ENCODE measurements around the gene RPS6KA2. TPM values are rescaled to one million over a fixed set of nuclear protein-coding genes. Genes with fewer than 3 reads are reported as not detected.

RPS6KA2 gene
- total and polyA plus RNA-seq, 2 experiments from 2014 or later, result 12.5 to 25.3 TPM

DNA sequence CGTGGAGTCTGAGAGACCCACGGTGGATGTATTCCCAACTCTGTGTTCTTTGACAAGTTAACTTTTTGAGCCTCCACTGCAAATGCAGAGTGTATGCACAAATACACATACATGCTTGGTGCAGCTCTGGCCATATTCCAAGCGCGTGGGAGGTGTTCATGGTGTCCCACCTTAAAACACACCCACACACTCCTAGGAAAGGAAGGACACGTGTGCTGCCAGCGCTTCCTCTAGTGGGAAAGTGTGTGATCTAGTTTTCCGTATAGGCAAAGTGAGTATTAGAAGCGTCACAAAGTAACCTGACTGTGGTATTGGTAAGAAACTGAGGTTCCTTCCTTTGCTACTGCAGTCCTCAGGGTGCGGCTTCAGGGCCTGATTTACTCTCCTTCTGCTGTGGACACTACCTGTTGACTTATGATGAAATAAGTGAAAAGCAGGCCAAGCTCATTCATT is 208.3 kb downstream of the RPS6KA2 start:
- H3K9me3 Mint-ChIP-seq, result peaks cover 11% of the 10 kb centered on the region

More for the DNA sequence above, 208.3 kb downstream of the RPS6KA2 start:
- H3K4me3 Mint-ChIP-seq, result no peak overlapping the region
- H2AFZ ChIP-seq, result no peak overlapping the region
- ATAC-seq (no peak), DNase-seq (ENCODE audit: low spot score) (no peak)
- no peak overlapping the region for H3K4me2 ChIP-seq
- H3K4me1 Mint-ChIP-seq, result peaks cover 6% of the 10 kb centered on the region; the same call in 2 of the 3 replicates
- no peak overlapping the region for H3K27ac ChIP-seq (ENCODE audit: low read depth)
- no peaks in the 10 kb centered on the region for H3K27me3 ChIP-seq (ENCODE audit: insufficient read depth)
- no peaks in the 10 kb centered on the region for H3K4me1 ChIP-seq (ENCODE audit: insufficient read depth)
- peaks cover 66% of the 10 kb centered on the region for H3K36me3 Mint-ChIP-seq (ENCODE audit: low read depth)
- no peak overlapping the region for H3K27ac Mint-ChIP-seq
- no peak overlapping the region for H3K4me3 ChIP-seq
- H3K79me2 ChIP-seq (replicated peaks; ENCODE audit: insufficient read depth), result no peaks in the 10 kb centered on the region
- no peak for TF ChIP-seq ETS1 (IDR thresholded peaks at IDR 0.05)
- no peak for TF ChIP-seq ZNF114 (CRISPR knock-in tag; IDR thresholded peaks at IDR 0.05)
- TF ChIP-seq REST (IDR thresholded peaks at IDR 0.05; ENCODE audit: unreplicated experiment), result no peak
- no peak for TF ChIP-seq STAT1 (IDR thresholded peaks at IDR 0.05; ENCODE audit: unreplicated experiment)
- TF ChIP-seq ZNF331 (CRISPR knock-in tag; IDR thresholded peaks at IDR 0.05; ENCODE audit: low read depth), result no peak
- TF ChIP-seq EZH2 (IDR thresholded peaks at IDR 0.05; ENCODE audit: low read depth, unreplicated experiment), result no peak
- TF ChIP-seq EZH2phosphoT487 (IDR thresholded peaks at IDR 0.05; ENCODE audit: unreplicated experiment), result no peak
- TF ChIP-seq, protein P1, sequence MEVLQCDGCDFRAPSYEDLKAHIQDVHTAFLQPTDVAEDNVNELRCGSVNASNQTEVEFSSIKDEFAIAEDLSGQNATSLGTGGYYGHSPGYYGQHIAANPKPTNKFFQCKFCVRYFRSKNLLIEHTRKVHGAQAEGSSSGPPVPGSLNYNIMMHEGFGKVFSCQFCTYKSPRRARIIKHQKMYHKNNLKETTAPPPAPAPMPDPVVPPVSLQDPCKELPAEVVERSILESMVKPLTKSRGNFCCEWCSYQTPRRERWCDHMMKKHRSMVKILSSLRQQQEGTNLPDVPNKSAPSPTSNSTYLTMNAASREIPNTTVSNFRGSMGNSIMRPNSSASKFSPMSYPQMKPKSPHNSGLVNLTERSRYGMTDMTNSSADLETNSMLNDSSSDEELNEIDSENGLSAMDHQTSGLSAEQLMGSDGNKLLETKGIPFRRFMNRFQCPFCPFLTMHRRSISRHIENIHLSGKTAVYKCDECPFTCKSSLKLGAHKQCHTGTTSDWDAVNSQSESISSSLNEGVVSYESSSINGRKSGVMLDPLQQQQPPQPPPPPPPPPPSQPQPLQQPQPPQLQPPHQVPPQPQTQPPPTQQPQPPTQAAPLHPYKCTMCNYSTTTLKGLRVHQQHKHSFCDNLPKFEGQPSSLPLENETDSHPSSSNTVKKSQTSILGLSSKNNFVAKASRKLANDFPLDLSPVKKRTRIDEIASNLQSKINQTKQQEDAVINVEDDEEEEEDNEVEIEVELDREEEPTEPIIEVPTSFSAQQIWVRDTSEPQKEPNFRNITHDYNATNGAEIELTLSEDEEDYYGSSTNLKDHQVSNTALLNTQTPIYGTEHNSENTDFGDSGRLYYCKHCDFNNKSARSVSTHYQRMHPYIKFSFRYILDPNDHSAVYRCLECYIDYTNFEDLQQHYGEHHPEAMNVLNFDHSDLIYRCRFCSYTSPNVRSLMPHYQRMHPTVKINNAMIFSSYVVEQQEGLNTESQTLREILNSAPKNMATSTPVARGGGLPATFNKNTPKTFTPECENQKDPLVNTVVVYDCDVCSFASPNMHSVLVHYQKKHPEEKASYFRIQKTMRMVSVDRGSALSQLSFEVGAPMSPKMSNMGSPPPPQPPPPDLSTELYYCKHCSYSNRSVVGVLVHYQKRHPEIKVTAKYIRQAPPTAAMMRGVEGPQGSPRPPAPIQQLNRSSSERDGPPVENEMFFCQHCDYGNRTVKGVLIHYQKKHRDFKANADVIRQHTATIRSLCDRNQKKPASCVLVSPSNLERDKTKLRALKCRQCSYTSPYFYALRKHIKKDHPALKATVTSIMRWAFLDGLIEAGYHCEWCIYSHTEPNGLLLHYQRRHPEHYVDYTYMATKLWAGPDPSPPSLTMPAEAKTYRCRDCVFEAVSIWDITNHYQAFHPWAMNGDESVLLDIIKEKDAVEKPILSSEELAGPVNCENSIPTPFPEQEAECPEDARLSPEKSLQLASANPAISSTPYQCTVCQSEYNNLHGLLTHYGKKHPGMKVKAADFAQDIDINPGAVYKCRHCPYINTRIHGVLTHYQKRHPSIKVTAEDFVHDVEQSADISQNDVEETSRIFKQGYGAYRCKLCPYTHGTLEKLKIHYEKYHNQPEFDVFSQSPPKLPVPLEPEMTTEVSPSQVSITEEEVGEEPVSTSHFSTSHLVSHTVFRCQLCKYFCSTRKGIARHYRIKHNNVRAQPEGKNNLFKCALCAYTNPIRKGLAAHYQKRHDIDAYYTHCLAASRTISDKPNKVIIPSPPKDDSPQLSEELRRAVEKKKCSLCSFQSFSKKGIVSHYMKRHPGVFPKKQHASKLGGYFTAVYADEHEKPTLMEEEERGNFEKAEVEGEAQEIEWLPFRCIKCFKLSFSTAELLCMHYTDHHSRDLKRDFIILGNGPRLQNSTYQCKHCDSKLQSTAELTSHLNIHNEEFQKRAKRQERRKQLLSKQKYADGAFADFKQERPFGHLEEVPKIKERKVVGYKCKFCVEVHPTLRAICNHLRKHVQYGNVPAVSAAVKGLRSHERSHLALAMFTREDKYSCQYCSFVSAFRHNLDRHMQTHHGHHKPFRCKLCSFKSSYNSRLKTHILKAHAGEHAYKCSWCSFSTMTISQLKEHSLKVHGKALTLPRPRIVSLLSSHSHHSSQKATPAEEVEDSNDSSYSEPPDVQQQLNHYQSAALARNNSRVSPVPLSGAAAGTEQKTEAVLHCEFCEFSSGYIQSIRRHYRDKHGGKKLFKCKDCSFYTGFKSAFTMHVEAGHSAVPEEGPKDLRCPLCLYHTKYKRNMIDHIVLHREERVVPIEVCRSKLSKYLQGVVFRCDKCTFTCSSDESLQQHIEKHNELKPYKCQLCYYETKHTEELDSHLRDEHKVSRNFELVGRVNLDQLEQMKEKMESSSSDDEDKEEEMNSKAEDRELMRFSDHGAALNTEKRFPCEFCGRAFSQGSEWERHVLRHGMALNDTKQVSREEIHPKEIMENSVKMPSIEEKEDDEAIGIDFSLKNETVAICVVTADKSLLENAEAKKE (CRISPR knock-in tag; IDR thresholded peaks at IDR 0.05), result no peak
- no peak for TF ChIP-seq POLR2AphosphoS5 (IDR thresholded peaks at IDR 0.05; ENCODE audit: low read depth)
- no peak for TF ChIP-seq JUNB (IDR thresholded peaks at IDR 0.05; ENCODE audit: unreplicated experiment)
- no peak for TF ChIP-seq CREB1 (CRISPR knock-in tag; IDR thresholded peaks at IDR 0.05; ENCODE audit: low read depth)
- no peak for TF ChIP-seq NANOG (IDR thresholded peaks at IDR 0.05; ENCODE audit: borderline replicate concordance)
- TF ChIP-seq, protein P2, sequence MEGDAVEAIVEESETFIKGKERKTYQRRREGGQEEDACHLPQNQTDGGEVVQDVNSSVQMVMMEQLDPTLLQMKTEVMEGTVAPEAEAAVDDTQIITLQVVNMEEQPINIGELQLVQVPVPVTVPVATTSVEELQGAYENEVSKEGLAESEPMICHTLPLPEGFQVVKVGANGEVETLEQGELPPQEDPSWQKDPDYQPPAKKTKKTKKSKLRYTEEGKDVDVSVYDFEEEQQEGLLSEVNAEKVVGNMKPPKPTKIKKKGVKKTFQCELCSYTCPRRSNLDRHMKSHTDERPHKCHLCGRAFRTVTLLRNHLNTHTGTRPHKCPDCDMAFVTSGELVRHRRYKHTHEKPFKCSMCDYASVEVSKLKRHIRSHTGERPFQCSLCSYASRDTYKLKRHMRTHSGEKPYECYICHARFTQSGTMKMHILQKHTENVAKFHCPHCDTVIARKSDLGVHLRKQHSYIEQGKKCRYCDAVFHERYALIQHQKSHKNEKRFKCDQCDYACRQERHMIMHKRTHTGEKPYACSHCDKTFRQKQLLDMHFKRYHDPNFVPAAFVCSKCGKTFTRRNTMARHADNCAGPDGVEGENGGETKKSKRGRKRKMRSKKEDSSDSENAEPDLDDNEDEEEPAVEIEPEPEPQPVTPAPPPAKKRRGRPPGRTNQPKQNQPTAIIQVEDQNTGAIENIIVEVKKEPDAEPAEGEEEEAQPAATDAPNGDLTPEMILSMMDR (conservative IDR thresholded peaks at IDR 0.05; ENCODE audit: low read depth in 2 of 2), result no peak
- no peaks in the 10 kb centered on the region for H4K20me1 ChIP-seq (replicated peaks; ENCODE audit: insufficient read depth)
- no peaks in the 10 kb centered on the region for H3F3A ChIP-seq (replicated peaks; ENCODE audit: low read depth)
- peaks cover 6% of the 10 kb centered on the region; the same call in 1 of the 2 replicates for H3K36me3 ChIP-seq (ENCODE audit: insufficient read depth)
- H3K9me2 ChIP-seq (ENCODE audit: insufficient read depth), result 0 out of 2 replicates have a peak, but pooled peaks cover 9% of the 10 kb centered on the region
- peaks cover 10% of the 10 kb centered on the region for H3K27me3 Mint-ChIP-seq (ENCODE audit: insufficient read depth, low read depth, poor library complexity)
